C1 segment of cervical spinal cord (tissue), 14 donors: ENCODE results near the gene POLH.
"Not testable (repeated sequence)": the region's sequence is repeated elsewhere in the genome, so short reads cannot be mapped to it uniquely, and the experiment has no call there.

Experiments used
- DNase-seq, 14 donors: peaks; one replicate each; lab custom pipeline; 2025; lab: John Stamatoyannopoulos, UW

POLH gene

DNA sequence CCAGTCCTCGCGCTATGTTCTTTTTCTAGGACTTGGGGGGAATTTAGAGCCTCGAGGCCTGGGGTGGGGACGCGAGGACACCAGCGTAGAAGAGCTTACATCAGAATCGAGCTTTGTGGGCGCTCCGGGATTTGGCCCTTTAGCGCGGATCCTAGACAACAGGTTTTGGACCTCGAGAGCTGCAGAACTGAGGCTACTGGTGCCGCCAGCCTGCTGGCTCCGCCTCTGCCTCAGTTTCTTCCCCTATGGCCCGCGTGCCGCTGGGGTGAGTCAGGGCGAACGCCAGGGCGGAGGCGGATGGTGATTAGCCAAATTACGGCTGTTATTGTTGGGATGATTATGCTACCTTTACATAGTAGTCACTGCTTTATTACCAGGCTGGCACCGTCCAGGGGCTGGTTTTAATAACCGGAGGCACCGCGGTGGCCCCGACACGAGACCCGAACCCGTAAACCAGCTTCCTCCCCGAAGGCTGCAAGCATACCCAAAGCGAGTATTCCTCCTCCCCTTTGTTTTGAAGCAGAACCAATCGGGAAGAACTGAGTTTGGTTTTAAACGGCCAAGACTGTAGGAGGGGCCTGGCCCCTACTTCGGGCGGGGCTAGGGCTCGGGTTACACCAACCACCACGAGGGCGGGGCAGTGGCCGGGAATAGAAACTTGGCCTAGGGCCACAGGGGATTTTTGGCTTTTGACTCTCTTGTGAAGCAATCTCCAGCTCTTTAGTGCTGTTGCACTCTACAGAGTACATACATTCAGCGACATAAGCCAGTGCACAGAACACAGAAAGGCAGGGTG, 53.7 kb downstream of the POLH start:
- DNase-seq = peak; percentile 24 to 96 (median 82)

DNA sequence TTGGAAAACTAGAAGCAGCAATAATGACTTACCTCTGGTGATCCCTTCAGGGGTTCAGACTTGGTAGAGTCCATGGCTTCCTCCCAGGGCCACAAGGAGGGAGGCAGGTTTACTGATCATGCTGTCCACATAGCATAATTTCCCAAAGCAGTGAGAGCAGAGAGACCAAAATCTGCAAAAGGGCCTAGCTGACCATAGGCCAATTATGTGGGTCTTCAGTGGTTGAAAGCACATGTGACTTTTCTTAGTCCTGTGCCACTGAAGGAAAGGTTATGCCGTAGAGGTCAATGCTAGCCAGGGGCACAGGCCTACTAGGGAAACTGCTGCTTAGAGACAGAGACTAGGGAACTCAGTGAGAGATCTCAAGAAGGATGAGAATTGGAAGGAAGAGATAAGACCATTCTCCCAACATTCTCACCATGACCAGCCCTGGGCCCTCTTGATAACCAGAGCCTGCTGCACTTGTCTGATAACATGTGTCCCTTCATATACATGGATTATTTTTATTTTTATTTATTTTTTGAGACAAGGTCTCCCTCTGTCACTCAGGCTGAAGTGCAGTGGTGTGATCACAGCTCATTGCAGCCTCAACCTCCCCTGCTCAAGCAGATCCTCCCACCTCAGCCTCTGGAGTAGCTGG, 55.1 kb downstream of the POLH start:
- peak in 1 of 14 donors; percentile 26 for DNase-seq

DNA sequence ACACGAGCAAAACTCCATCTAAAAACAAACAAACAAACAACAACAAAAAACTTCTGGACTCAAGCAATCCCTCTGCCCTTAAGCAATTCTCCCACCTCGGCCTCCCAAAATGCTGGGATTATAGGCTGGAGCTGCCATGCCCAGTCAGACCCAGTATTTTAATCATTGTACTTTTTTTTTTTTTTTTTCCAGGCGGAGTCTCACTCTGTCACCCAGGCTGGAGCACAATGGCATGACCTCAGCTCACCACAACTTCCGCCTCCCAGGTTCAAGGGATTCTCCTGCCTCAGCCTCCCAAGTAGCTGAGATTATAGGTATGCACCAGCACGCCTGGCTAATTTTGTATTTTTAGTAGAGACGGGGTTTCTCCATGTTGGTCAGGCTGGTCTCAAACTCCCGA, 57.0 kb downstream of the POLH start:
- not testable (repeated sequence) for DNase-seq

DNA sequence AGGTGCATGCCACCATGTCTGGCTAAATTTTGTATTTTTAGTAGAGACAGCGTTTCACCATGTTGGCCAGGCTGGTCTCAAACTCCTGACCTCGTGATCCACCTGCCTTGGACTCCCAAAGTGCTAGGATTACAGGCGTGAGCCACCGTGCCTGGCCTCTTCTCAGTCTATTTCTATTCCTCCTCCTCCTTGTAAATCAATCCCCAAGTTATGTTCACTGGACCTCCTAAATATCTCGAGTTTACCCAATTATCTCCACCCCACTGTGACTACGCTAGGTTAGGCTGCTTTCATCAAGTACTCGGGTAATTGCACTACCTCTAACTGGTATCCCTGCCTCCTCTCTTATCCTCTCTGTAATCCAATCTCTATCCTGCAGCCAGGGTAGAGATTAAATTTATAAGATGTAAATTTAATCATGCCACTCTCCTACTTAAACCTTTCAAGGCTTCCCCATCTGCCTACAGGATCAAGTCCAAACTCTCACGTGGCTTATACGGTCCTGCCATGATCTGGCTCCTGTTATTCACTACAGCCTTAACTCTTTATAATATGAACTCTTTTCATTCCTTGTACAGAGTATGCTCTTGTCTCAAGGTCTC, 58.8 kb downstream of the POLH start:
- peak in 1 of 14 donors; percentile 52 for DNase-seq

DNA sequence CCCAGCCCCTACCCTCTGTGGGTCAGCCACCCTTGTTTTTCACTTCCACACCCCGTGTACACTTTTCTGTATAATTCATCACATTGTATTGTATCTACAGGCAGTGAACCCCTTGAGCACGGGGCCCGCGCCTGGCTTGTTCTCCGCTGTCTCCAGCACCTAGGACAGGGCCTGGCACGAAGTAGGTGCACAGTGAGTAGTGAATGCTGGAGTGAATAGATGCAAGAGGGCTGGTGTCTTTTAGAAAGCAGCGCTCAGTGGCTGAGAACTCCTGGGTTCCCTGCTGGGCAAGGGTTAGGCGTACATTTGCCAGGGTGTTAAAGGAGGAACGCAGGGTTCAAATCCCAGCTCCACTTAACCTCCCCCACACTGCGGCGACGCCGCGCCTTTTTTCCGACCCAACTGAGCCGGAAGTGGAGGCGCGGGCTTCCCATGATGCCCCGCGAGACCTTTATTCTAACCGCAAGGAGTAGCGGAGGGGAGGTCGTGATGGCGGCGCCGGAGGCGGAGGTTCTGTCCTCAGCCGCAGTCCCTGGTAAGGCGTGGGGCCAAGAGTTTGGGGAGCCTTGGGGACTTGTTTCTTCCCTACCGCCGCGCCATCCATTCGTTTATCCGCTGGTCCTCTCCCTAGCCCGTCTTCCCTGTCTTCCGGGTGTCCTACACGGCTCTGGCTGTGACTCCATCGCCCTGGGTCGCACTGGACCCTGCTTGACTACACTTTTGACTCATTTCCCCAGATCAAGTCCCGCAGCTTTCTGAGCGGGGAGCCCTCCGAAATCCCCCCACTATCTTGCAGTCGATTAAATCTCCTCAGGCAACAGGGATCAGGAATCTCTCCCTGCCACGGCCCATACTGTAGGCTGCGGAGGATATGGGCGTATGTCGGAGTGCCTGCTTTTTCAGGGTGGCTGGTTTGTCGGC, 59.7 kb downstream of the POLH start, which contains the start of gene MAD2L1BP:
Gene MAD2L1BP (plus strand): TSS at position 454 of the 921 bp plus-strand sequence. CDS start 36 bp downstream, at position 490.
- DNase-seq = peak; percentile 52 to 87 (median 73)

DNA sequence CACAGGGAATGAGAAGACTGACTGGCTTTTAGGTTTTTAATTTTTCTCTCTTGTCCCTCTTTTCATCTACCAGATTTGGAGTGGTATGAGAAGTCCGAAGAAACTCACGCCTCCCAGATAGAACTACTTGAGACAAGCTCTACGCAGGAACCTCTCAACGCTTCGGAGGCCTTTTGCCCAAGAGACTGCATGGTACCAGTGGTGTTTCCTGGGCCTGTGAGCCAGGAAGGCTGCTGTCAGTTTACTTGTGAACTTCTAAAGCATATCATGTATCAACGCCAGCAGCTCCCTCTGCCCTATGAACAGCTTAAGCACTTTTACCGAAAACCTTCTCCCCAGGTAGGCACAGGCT, 60.3 kb downstream of the POLH start:
- no peak for DNase-seq

DNA sequence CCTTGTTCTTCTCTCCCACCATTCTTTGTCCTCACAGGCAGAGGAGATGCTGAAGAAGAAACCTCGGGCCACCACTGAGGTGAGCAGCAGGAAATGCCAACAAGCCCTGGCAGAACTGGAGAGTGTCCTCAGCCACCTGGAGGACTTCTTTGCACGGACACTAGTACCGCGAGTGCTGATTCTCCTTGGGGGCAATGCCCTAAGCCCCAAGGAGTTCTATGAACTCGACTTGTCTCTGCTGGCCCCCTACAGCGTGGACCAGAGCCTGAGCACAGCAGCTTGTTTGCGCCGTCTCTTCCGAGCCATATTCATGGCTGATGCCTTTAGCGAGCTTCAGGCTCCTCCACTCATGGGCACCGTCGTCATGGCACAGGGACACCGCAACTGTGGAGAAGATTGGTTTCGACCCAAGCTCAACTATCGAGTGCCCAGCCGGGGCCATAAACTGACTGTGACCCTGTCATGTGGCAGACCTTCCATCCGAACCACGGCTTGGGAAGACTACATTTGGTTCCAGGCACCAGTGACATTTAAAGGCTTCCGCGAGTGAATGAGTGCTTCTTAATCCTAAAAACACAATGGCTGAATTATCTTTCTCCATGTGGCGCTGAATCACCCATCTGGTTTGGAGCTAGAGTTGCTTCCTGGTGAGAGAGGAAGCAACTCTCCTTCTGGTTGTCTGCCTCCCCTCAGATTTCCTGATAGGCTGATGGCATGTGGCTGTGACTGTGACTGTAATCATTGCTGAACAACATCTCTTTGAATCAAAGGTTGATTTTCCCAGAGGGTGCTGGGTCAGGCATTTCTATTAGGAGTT, 64.2 kb downstream of the POLH start:
- DNase-seq = no peak

DNA sequence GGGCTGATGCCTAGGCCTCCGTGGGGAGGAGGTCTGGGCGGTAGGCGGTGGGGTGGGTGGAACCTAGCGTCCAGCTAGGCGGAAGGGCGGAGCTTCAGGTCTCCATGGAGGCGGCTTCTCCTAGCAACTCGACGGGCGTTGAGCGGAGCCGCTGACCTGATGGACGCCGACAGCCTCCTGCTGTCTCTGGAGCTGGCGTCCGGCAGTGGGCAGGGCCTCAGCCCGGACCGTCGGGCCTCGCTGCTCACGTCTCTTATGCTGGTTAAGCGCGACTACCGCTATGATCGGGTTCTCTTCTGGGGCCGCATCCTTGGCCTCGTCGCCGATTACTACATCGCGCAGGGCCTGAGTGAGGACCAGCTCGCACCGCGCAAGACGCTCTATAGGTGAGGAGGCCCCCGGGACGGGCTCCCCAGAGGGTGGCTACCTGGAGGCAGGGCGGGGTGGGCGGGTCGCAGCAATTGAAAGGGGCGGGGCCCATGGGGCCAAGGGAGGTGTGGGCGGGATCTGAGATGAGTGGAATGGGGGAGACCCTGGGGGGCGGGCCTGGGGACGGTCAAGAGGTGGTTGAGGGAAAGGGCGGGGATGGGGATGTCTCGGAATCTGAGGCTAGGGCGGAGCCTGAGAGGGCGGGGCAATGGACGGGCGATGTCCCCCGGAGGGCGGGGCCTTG, 69.1 kb downstream of the POLH start, which contains the start of gene RSPH9:
Gene RSPH9 (plus strand): TSS at position 97 of the 673 bp plus-strand sequence. CDS start 63 bp downstream, at position 160.
- peak in 1 of 14 donors; percentile 26 for DNase-seq

DNA sequence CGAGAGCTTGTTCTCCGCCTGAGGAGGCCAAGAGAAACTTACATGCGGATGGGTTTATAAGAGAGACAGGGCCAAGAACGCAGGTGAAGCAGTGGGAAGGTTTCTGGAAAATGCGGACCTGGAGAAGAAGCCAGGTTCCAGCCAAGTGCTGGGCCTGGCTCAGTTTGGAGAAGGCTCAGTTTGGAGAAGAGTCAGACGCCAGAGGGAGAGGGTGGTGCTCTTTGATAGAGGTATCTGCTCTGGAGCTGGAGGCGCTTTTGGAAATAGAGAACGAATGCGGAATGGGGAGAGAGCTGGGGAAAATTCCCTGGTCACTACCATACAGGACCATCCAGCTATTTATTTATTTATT, 69.6 kb downstream of the POLH start:
- no peak for DNase-seq

DNA sequence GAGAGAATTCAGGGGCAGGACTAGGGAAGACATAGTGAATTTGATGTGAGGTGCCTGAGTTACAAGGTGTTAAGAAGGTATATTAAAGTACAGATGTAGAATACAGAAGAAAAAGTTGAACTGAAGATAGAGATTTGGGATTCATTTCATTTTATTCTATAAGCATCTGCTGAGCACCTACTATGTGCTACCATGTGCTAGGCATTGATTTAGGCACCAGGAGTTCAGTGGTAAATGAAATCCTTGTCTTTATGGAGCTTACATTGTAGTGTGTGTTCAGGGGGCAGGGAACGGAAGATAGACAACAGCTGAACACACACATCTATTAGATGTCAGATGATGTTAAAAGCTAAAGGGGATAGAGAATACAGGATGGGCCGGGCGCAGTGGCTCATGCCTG, 71.6 kb downstream of the POLH start:
- DNase-seq = no peak

DNA sequence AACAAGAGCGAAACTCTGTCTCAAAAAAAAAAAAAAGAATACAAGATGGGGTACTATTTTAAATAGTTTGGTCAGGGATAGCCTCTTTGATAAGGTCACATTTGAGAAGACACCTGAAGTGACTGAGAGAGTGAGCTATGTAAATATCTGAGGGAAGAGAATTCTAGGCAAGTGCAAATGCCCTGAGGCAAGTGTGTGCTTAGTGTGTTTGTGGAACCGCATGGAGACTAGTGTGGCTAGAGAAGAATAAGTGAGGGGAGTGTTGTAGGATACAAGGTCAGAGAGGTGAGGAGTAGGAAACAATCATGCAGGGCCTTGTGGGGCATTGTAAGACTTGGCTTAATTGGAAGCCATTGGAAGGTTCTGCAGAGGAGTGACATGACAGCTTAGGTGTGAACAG, 72.3 kb downstream of the POLH start:
- DNase-seq = no peak

DNA sequence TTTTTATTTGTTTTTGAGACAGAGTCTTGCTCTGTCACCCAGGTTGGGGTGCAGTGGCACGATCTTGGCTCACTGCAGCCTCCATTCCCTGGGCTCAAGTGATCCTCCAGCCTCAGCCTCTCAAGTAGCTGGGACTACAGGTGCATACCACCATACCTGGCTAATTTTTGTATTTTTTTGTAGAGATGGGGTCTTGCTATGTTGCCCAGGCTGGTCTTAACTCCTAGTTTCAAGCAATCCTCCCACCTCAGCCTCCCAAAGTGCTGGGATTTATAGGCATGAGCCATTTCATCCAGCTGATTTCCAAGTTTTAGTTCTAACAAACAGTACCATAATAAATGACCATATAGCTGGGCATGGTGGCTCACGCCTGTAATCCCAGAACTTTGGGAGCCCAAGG, 76.8 kb downstream of the POLH start:
- not testable (repeated sequence) for DNase-seq

DNA sequence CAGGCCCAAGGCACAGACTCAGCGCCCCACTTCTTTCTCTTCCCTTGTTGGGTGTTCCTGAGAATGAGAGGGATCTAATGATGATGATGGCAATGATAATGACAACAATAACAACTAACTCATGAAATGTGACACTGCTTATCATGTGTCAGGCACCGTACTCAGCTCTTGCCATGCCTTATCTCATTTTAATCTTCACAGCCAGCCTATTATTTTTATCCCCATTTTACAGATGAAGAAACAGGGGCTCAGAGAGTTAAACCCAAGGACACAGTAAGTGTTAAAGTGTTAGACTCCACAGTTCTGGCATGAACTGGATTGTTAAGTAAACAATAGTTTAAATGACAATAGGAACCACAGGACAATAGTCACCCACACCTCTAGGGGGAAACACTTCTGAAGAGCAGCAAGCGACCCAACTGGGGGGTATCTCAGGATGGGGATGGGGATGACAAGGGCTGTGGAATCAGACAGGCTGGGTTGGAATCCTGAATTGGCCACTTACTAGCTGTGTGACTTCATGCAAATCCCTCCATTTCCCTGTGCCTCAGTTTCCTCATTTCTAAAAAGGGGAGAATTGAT, 81.3 kb downstream of the POLH start:
- no peak for DNase-seq

DNA sequence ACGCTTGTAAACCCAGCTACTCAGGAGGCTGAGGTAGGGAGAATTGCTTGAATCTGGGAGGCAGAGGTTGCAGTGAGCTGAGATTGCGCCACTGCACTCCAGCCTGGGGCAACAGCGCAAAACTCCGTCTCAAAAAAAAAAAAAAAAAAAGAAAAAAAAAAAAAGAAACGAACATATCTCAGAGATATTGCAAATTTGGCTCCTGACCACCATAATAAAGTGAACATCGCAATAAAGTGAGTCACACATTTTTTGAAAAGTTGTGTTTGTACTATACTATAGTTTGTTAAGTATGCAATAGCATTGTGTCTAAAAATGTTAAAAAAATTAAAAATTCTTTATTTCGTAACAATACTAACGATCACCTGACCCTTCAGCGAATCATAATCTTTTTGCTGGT, 82.2 kb downstream of the POLH start:
- DNase-seq = no peak

DNA sequence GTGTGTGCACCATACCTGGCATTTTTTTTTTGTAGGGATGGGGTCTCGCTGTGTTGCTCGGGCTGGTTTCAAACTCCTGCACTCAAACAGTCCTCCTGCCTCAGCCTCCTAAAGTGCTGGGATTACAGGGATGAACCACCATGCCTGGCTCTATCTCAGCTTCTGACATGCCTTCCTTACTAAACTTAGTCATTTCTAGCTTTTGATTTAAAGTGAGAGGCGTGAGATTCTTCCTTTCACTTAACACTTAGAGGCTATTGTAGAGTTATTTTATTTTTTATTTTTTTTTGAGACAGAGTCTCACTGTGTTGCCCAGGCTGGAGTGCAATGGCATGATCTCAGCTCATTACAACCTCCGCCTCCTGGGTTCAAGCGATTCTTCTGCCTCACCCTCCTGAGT, 87.0 kb downstream of the POLH start:
- DNase-seq = not testable (repeated sequence)
